Fibroblast of skin of left quadriceps (primary cell): Measurements from ENCODE around the gene OR8A1.

Experiments used
- DNase-seq, 2 experiments: peaks; one replicate each; pipeline ENCODE4 v3.0.0-alpha.2; 2013; ENCODE audit warnings: low read depth in 2 of 2

OR8A1 gene

GRCh38 chr11:124569697-124570096, at the start of gene OR8A1:
OR8A1 (plus strand) TSS chr11:124569997; CDS start chr11:124570120, 123 bp downstream.
- no peak for DNase-seq

GRCh38 chr11:124520550-124520854, 49.3 kb upstream of the OR8A1 start:
- DNase-seq = no peak

DNA sequence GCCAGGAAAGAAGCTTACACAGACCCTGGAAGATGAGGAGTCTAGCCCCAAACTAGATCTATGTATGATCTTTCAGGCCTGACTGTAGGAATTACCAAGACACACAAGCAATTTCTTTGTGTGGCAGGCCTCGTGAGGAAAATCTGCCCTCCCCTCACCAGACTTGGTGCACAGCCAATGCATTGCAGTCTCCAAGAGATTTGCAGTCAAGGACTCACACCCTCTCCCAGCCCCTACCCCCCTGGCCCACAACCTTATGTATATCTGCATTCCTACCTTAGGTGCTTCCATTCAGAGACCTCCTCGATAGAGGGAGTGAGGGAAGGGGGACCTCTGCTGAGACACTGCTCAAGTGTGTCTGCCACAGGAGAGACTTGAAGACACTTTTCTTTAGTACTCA, 36.2 kb upstream of the OR8A1 start:
- DNase-seq = no peak

- DNase-seq = no peak
These were observed 35.7 kb upstream of the OR8A1 start for GRCh38 chr11:124534051-124534450.

DNA sequence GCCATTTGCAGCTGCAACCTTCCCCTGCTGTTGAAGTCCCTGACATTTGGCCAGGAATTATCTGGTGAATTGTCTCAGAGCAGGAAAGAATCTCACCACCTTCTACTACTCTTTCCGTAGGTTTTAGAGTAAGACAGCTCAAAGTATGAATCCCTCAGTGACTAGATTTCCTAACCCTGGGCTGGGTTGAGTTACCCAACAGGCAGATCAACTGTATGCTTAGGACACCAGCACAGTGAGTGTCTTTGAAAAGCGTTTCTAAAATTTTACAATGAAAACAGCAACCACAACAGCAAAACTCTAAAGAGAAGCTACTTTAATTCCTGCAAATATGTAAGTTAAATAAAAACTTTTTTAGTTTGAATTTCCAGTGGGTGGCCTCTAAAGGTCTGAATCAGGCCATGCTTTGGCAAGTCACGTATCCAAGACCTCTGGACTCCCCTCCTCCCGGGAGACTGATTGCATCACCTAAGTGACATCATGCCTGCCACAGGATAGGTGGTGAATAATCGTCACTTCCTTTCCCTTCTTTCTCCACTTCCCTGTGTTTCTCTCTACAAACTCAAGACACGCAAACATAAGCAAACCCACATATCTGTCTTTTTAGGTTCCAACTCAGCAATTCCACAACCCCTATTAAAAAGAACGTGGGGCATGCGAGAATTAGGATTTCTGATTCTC, 34.1 kb upstream of the OR8A1 start:
- DNase-seq = no peak

DNA sequence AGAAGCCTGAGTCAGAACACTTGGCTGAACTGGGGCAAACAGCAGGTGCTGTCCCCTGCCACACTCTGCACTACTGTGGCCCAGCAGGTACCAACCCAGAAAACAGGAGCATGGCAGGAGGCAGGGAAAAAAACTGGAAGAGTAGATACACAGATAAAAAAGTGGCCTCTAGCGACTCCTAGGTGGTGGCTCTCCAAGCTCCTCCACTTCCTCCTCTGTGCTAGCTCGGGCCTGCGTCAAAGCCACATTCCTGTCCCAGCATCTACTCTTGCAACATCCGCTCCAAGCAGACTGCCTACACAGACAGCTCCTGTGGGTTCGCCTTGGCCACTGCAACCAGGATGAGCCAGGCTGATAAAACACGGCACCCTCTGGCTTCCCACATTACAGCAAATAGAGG, 33.3 kb upstream of the OR8A1 start:
- no peak for DNase-seq

GRCh38 chr11:124538019-124538418, 31.8 kb upstream of the OR8A1 start:
- peak in 1 of 2 experiments; percentile 2 for DNase-seq

- DNase-seq = no peak
These were observed 28.6 kb upstream of the OR8A1 start for GRCh38 chr11:124541204-124541603.

GRCh38 chr11:124543145-124543544, 26.7 kb upstream of the OR8A1 start:
- DNase-seq = no peak

DNA sequence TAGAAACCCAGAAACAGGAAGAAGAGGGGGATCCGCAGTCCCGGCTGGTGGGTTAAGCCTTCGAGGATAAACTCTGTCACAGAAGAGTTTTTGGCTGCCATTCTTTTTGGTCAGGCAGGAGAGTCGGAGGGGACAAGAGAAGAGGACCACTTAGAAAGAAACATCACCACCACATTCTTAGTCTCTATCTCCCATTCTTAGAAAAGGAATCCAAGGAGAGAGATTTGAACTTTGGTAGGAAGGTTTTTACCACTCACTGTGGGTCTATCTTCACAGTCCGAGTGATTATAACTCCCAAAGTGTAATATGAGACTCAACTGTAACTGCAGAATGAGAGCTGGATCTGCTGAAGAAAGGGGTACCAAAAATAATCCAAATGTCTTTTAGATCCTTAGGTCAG, 26.2 kb upstream of the OR8A1 start, which contains the start of gene OR8B12:
Gene OR8B12 (minus strand): TSS at position 101 of the 400 bp plus-strand sequence. CDS start 0 bp downstream, at position 101.
- DNase-seq = no peak

- no peak for DNase-seq
These were observed 18.6 kb upstream of the OR8A1 start for GRCh38 chr11:124551189-124551588.

DNA sequence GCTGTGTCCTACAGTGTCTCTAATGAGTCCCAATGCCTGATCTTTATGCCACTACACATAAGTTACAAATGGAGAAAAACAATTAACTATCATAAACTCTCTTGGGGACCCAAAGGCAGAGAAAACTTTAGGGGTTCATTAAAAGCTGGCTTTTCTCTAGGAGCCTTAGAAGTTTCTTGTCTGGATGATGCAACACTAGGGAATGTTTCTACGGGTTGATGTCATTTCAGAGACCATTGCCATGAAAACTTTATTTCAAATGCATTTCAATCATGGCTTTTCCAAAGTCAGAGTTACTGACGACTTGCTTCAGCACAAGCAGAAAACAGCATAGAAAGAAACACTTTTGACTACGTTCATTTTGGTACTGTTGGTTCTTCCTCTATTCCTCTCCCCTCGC, 17.8 kb upstream of the OR8A1 start:
- no peak for DNase-seq

DNA sequence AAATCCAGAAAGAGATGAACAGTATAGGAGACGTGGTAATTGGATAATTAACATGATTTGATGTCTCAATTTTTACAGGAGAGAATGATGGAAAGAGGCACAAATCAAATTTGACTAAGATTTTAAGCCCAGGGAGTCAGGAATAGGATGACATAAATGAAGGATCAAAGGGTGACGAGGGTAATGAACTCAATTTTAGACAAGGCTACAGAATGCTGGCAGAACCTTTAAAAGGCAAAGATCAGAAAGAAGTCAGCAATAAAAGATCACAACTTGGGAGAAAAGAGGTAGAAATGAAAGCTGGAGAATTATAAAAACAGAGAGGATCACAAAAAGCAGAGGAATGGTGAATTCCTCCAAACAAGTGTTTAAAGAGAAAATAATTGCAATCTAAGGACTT, 13.0 kb upstream of the OR8A1 start:
- no peak for DNase-seq

DNA sequence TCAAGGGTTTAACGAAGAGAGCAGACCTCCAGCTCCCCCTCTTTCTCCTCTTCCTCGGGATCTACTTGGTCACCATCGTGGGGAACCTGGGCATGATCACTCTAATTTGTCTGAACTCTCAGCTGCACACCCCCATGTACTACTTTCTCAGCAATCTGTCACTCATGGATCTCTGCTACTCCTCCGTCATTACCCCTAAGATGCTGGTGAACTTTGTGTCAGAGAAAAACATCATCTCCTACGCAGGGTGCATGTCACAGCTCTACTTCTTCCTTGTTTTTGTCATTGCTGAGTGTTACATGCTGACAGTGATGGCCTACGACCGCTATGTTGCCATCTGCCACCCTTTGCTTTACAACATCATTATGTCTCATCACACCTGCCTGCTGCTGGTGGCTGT, 363 bp downstream of the OR8A1 start:
- DNase-seq = no peak

GRCh38 chr11:124577716-124578427, 8.1 kb downstream of the OR8A1 start:
- no peak for DNase-seq

GRCh38 chr11:124578761-124579160, 9.0 kb downstream of the OR8A1 start:
- DNase-seq = no peak

DNA sequence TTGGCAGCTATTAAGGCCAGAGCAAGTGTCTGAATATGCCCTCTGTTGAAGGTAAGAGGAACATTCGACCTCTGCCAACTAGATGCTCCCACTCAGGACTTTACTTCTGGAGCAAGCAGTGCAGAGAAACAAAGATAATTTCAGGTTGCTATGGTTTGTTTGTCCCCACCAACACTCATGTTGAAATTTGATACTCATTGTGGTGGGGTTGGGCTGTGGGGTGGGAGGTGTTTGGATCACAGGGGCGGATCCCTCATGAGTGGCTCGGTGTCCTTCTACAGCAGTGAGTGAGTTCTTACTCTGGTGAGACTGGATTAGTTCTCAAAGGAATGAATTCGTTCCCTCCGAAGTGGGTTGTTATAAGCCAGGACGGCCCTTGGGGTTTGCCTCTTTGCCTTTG, 12.0 kb downstream of the OR8A1 start:
- no peak for DNase-seq

DNA sequence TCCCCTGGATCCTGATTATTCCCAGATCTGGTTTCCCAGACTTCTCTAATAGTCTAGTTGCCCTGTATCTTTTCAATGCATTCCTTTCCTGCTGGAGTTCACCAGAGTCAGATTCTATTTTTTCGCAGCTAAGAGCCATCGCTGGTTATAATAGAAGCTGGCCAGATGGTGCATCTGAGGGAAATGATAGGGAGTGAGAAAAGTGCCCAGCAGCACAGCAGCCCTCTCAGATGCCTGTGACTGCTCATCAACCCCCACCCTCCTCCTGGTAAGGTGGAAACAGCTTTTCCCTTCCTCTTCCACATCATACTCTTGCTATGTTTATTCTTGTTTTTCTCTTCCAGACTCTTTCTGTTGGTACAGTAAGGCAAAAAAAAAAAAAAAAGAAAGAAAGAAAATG, 12.8 kb downstream of the OR8A1 start:
- DNase-seq = no peak

GRCh38 chr11:124583781-124584180, 14.0 kb downstream of the OR8A1 start:
- DNase-seq = no peak

GRCh38 chr11:124584681-124585372, 15.0 kb downstream of the OR8A1 start:
- DNase-seq = no peak

- peak; percentile 29 to 33 for DNase-seq
These were observed 16.6 kb downstream of the OR8A1 start for GRCh38 chr11:124586238-124586860.

DNA sequence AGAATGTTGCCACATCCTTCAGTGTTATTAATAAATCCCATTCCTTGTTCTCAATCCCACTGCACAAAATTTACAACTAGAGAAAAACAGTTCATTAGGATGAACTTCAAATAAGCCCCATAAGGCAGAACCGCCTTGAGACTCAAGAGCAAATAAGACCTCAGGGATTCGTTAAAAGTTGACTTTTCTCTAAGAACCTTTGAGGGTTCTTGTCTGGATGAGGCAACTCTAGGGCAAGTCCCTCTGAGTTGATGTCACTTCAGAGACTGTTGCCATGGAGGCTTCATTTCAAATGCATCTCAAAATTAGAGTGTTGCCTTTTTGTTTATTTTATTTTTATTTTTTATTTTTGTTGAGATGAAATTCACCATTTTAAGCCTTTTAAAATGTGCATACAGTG, 21.6 kb downstream of the OR8A1 start:
- DNase-seq = no peak

GRCh38 chr11:124592627-124593026, 22.8 kb downstream of the OR8A1 start:
- DNase-seq = no peak
